ENCODE results near the gene COPS6. TPM values are rescaled to one million over a fixed set of nuclear protein-coding genes. Genes with fewer than 3 reads are reported as not detected.

The COPS6 gene
- total and polyA plus RNA-seq, 10 donors = 47.0 to 89.6 (median 76.3) TPM

DNA sequence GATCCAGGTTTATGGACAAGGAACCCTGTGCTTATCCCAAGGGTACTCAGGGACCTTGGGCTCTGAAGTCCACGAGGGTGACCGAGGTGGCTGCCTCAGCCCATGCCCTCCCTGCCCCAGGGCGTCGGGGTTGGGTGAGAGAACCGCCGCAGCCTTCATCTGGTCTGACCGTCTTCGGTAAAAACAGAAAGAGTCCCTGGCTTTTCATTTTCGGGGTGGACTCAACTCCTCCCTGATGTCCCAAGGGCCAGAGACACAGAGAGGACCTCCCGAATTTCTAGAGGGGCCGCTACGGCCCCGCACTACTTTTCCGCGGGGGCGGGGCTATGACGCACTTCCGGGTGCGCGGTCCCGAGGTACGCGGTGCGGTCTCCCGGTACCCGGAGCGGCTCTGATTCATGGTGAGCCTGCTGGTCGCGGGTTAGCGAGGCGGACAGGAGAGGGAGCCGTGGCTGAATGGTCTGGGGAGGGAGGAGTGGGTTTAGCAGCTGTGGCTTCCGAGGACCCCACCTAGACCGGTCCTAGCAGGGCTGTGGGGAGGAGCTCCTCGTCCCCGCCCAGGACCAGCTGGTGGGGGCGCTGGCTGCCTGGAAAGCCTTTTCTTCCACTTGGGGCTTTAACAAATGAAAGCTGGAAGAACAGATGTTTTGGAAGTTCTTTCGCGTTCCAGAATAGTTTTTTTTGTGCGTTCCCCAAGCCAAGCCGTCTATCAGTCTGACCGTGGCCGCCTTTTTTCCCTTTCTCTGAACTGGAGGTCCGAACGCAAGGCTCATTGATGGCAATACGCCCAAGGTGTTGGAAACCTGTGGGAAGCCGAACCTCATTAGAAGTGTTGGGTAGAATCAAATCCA, 39.1 kb upstream of the COPS6 start, which contains the start of gene ZSCAN21:
Gene ZSCAN21, plus strand, starts transcription at position 334 of the 851 bp plus-strand sequence. CDS start 7,233 bp downstream, outside the sequence.
- peak; percentile 95 for DNase-seq
- Histone ChIP-seq H3K27me3 (replicated peaks in 1 of 7) (no peaks in the 10 kb centered on the region), H3K4me3 (peak within 1 kb of the TSS; percentile 57 to 91 (median 74)), H3K36me3 (no peaks in the 10 kb centered on the region), H3K9me3 (no peaks in the 10 kb centered on the region), H3K4me1 (peaks cover 5 to 38% (median 19%) of the 10 kb centered on the region in 6 donors), H3K27ac (peak within 1 kb of the TSS; percentile 91 to 98 (median 95))
- 0 to 2% (median 2%) methylated on average over 16 to 47 of the region's 47 CpGs for WGBS, 5 donors
- peak in 1 of 3 donors; percentile 3 for TF ChIP-seq POLR2A (IDR thresholded peaks at IDR 0.05)
- TF ChIP-seq, protein P1, sequence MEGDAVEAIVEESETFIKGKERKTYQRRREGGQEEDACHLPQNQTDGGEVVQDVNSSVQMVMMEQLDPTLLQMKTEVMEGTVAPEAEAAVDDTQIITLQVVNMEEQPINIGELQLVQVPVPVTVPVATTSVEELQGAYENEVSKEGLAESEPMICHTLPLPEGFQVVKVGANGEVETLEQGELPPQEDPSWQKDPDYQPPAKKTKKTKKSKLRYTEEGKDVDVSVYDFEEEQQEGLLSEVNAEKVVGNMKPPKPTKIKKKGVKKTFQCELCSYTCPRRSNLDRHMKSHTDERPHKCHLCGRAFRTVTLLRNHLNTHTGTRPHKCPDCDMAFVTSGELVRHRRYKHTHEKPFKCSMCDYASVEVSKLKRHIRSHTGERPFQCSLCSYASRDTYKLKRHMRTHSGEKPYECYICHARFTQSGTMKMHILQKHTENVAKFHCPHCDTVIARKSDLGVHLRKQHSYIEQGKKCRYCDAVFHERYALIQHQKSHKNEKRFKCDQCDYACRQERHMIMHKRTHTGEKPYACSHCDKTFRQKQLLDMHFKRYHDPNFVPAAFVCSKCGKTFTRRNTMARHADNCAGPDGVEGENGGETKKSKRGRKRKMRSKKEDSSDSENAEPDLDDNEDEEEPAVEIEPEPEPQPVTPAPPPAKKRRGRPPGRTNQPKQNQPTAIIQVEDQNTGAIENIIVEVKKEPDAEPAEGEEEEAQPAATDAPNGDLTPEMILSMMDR (IDR thresholded peaks at IDR 0.05 in 8 of 11, conservative IDR thresholded peaks at IDR 0.05 in 3 of 11) = peak in 6 of 11 experiments; percentile 16 to 36 (median 27)
- peak; percentile 93 to 95 (median 94) for TF ChIP-seq POLR2AphosphoS5 (IDR thresholded peaks at IDR 0.05)
- intact Hi-C loops (cut with DNase I; ENCODE audit: low total_unique reads) = no loop called here

DNA sequence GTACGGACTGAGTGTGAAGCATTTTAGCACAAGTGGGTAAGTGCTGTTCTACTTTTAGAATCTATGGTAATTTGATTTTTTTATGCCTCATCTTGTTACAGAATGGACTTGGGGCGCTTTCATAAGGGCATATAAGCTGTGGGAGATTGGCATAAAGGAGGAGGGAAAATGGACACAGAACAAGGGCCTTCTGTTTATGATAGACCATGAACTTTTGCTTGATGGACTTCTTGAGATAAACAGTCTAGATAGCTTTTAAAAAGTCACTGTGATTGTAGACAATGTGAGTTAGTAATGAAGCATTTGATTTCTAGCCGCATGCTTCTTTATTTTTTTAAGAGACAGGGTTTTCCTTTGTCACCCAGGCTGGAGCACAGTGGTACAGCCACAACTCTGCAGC, 37.2 kb upstream of the COPS6 start:
- Histone ChIP-seq H3K27me3 (replicated peaks in 1 of 7) (no peaks in the 10 kb centered on the region), H3K4me3 (no peak overlapping the region), H3K4me1 (peaks cover 5 to 35% (median 17%) of the 10 kb centered on the region in 6 donors), H3K9me3 (no peaks in the 10 kb centered on the region), H3K36me3 (peaks cover 0 to 6% (median 1%) of the 10 kb centered on the region in 6 donors), H3K27ac (no peak overlapping the region)
- intact Hi-C loops (cut with DNase I; ENCODE audit: low total_unique reads) = no loop called here
- 89 to 95% (median 93%) methylated on average over 3 of the region's 3 CpGs for WGBS, 5 donors
- no peak for TF ChIP-seq POLR2AphosphoS5 (IDR thresholded peaks at IDR 0.05)
- TF ChIP-seq POLR2A (IDR thresholded peaks at IDR 0.05) = no peak
- TF ChIP-seq, protein P1 (IDR thresholded peaks at IDR 0.05 in 8 of 11, conservative IDR thresholded peaks at IDR 0.05 in 3 of 11) = no peak
- no peak for DNase-seq

DNA sequence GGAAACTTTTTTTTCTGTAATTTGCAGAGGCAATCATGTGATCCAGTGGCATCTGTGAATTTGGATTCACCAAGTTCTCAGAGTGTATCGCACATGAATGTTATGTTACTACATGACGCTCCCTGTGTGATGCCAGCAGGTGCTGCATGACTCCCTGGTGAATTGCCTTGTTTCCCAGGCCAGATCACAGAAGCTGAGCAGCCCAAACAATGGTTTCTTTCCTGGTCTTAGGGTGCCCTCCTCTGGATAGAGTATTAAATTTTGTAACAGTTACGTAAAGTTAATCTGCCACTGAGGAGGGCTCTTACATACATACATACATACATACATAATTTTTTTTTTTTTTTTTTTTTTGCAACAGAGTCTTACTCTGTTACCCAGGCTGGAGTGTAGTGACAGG, 35.6 kb upstream of the COPS6 start:
- TF ChIP-seq POLR2A (IDR thresholded peaks at IDR 0.05) = no peak
- TF ChIP-seq, protein P1 (IDR thresholded peaks at IDR 0.05 in 8 of 11, conservative IDR thresholded peaks at IDR 0.05 in 3 of 11) = peak in 2 of 11 experiments; percentile 27 to 41
- peaks cover 2 to 21% (median 15%) of the 10 kb centered on the region in 6 donors for H3K36me3 ChIP-seq
- no peaks in the 10 kb centered on the region for H3K9me3 ChIP-seq
- H3K4me3 ChIP-seq = no peak overlapping the region
- no peak for DNase-seq
- peaks cover 5 to 35% (median 17%) of the 10 kb centered on the region in 6 donors for H3K4me1 ChIP-seq
- 48 to 73% (median 63%) methylated on average over 3 of the region's 3 CpGs for WGBS, 5 donors
- H3K27ac ChIP-seq = no peak overlapping the region
- H3K27me3 ChIP-seq (replicated peaks in 1 of 7) = no peaks in the 10 kb centered on the region
- intact Hi-C loops (cut with DNase I; ENCODE audit: low total_unique reads) = no loop called here

DNA sequence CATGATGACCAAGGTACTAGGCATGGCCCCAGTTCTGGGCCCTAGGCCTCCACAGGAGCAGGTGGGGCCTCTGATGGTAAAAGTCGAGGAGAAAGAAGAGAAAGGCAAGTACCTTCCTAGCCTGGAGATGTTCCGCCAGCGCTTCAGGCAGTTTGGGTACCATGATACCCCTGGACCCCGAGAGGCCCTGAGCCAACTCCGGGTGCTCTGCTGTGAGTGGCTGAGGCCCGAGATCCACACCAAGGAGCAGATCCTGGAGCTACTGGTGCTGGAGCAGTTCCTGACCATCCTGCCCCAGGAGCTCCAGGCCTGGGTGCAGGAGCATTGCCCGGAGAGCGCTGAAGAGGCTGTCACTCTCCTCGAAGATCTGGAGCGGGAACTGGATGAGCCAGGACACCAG, 31.8 kb upstream of the COPS6 start:
- intact Hi-C loops (cut with DNase I; ENCODE audit: low total_unique reads) = no loop called here
- 93 to 98% (median 95%) methylated on average over 10 of the region's 10 CpGs for WGBS, 5 donors
- no peaks in the 10 kb centered on the region for H3K9me3 ChIP-seq
- TF ChIP-seq POLR2A (IDR thresholded peaks at IDR 0.05) = no peak
- no peak for TF ChIP-seq POLR2AphosphoS5 (IDR thresholded peaks at IDR 0.05)
- TF ChIP-seq, protein P1 (IDR thresholded peaks at IDR 0.05 in 8 of 11, conservative IDR thresholded peaks at IDR 0.05 in 3 of 11) = no peak
- no peak for DNase-seq
- peaks cover 2 to 59% (median 23%) of the 10 kb centered on the region in 6 donors for H3K36me3 ChIP-seq
- no peaks in the 10 kb centered on the region for H3K27me3 ChIP-seq (replicated peaks in 1 of 7)
- H3K4me1 ChIP-seq = peaks cover 0 to 11% (median under 1%) of the 10 kb centered on the region in 6 donors
- H3K4me3 ChIP-seq = no peak overlapping the region
- no peak overlapping the region for H3K27ac ChIP-seq
